Colonic mucosa (tissue), 4 donors: Measurements from ENCODE around the gene MNAT1. TPM values are rescaled to one million over a fixed set of nuclear protein-coding genes. Genes with fewer than 3 reads are reported as not detected.

Experiments
- DNase-seq: peaks from one replicate; pipeline ENCODE4 v3.0.0-alpha.2; 2020
- H3K27ac ChIP-seq: fragments of 200-600 bp; one replicate; pipeline ENCODE4 v1.8.0; 2021
- H3K27me3 ChIP-seq: fragments of 200-600 bp; one replicate; pipeline ENCODE4 v1.8.0; 2021
- H3K36me3 ChIP-seq: fragments of 200-600 bp; one replicate; pipeline ENCODE4 v1.8.0; 2021
- H3K4me1 ChIP-seq: fragments of 200-600 bp; one replicate; pipeline ENCODE4 v1.8.0; 2021; ENCODE audit warnings: mild to moderate bottlenecking
- H3K4me3 ChIP-seq: fragments of 200-600 bp; one replicate; pipeline ENCODE4 v1.8.0; 2021
- H3K9ac ChIP-seq, 2 donors: one replicate each; pipeline ENCODE4 v1.7.0; 2013; ENCODE audit warnings: control low read depth in 2 of 2, low read depth in 2 of 2, low read length in 2 of 2
- H3K9me3 ChIP-seq: fragments of 200-600 bp; one replicate; pipeline ENCODE4 v1.8.0; 2021
- intact Hi-C: fragments of 100-400 bp; cut with DNase I; formaldehyde crosslinking; loops from one replicate; pipeline ENCODE4 v1.14.1; 2022
- total RNA-seq, 2 donors: library from RNA; stranded (reverse); fragmentation: NEBNext Ultra II Directional in 1 of 2; extraction: Animal tissue kit (Norgen Biotek cat#: 25700) in 1 of 2; gene quantifications; one replicate each; pipeline ENCODE4 v1.2.1, GENCODE V29; 2021
- TF ChIP-seq, protein P1 (sequence below): fragments of 200-600 bp; IDR thresholded peaks from one replicate; pipeline ENCODE4 v1.8.0; 2022; ENCODE audit warnings: antibody characterized with exemption, mild to moderate bottlenecking
- donor health status: healthy.
- donor health status: DM: no; HTN: no; CAD: no.
- donor health status: DM: no; HTN: no; CAD: no.

The MNAT1 gene
- total RNA-seq, 2 donors from 2014 or later = 14.5 to 15.4 TPM

DNA sequence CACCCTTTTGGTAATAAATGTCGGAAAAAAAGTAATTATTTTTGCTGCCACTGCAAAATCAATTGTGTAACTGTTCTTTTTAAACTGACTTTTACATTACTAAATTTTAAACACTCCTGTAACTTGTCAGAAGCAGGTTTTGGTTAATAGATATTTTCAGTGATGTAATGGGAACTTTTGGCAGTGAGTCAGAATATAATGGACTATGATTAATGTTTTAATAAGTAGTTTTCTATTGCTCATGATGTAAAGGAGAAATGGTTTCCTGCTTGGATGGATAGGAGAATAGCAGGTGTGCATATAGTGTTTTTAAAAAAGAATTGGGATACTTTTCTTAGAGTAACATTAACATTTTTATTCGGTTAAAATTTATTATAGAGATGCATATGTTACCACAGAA lies 187.5 kb downstream of the MNAT1 start:
- Histone ChIP-seq H3K36me3 (no peaks in the 10 kb centered on the region), H3K27me3 (no peaks in the 10 kb centered on the region), H3K9ac (no peak overlapping the region), H3K4me1 (no peaks in the 10 kb centered on the region), H3K9me3 (no peaks in the 10 kb centered on the region), H3K27ac (no peak overlapping the region), H3K4me3 (no peak overlapping the region)
- intact Hi-C loops = no loop called here
- TF ChIP-seq, protein P1, sequence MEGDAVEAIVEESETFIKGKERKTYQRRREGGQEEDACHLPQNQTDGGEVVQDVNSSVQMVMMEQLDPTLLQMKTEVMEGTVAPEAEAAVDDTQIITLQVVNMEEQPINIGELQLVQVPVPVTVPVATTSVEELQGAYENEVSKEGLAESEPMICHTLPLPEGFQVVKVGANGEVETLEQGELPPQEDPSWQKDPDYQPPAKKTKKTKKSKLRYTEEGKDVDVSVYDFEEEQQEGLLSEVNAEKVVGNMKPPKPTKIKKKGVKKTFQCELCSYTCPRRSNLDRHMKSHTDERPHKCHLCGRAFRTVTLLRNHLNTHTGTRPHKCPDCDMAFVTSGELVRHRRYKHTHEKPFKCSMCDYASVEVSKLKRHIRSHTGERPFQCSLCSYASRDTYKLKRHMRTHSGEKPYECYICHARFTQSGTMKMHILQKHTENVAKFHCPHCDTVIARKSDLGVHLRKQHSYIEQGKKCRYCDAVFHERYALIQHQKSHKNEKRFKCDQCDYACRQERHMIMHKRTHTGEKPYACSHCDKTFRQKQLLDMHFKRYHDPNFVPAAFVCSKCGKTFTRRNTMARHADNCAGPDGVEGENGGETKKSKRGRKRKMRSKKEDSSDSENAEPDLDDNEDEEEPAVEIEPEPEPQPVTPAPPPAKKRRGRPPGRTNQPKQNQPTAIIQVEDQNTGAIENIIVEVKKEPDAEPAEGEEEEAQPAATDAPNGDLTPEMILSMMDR = no peak
- no peak for DNase-seq

DNA sequence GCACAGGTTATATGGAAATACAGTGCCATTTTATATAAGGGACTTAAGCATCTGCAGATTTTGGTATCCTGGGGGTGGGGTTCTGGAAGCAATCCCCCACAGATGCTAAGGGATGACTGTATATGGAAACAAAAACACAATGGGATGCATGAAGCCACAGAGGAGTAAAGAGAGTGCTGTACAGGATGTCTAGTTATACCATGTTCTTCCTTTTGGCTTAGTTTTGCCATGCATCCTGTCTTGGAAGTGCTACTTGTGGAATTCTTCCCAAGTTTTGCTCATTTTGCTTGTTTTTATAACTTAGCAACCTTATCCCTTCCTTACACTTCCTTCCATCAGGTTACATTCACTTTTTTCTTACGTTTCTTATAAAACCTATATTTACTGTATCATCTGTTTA lies 190.7 kb downstream of the MNAT1 start:
- H3K9me3 ChIP-seq = no peaks in the 10 kb centered on the region
- TF ChIP-seq, protein P1 = no peak
- H3K27ac ChIP-seq = no peak overlapping the region
- intact Hi-C loops = no loop called here
- H3K9ac ChIP-seq = no peak overlapping the region
- H3K4me1 ChIP-seq = no peaks in the 10 kb centered on the region
- no peak overlapping the region for H3K4me3 ChIP-seq
- H3K27me3 ChIP-seq = no peaks in the 10 kb centered on the region
- no peak for DNase-seq
- no peaks in the 10 kb centered on the region for H3K36me3 ChIP-seq

- H3K27me3 ChIP-seq = no peaks in the 10 kb centered on the region
- no peaks in the 10 kb centered on the region for H3K36me3 ChIP-seq
- TF ChIP-seq, protein P1 = no peak
- no peak overlapping the region for H3K4me3 ChIP-seq
- no peak overlapping the region for H3K9ac ChIP-seq
- no peak overlapping the region for H3K27ac ChIP-seq
- DNase-seq = no peak
- intact Hi-C loops = no loop called here
- no peaks in the 10 kb centered on the region for H3K9me3 ChIP-seq
- no peaks in the 10 kb centered on the region for H3K4me1 ChIP-seq
These were observed 191.4 kb downstream of the MNAT1 start for GRCh38 chr14:60926002-60926401.

DNA sequence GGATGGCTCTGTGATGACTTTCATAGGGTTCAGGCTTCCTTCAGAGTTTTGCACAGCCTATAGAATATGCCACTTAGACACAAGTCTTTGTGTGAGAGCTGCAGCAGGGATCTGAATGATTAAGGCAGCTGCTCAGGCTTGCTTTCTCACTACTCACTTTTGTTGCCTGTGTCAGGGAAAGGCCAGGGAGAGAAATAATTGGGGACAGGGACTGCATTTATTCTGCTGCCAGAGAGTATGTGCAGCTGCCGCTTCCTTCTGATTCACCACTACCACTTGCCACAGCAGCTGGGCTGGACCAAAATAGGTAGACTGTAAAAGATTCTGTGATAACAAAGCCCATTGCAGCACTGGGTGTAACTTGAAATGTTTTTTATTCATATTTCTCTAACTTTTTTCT lies 196.7 kb downstream of the MNAT1 start:
- Histone ChIP-seq H3K9me3 (no peaks in the 10 kb centered on the region), H3K9ac (no peak overlapping the region), H3K27me3 (no peaks in the 10 kb centered on the region), H3K27ac (no peak overlapping the region), H3K36me3 (no peaks in the 10 kb centered on the region), H3K4me3 (no peak overlapping the region), H3K4me1 (no peaks in the 10 kb centered on the region)
- intact Hi-C loops = no loop called here
- TF ChIP-seq, protein P1 = no peak
- no peak for DNase-seq

DNA sequence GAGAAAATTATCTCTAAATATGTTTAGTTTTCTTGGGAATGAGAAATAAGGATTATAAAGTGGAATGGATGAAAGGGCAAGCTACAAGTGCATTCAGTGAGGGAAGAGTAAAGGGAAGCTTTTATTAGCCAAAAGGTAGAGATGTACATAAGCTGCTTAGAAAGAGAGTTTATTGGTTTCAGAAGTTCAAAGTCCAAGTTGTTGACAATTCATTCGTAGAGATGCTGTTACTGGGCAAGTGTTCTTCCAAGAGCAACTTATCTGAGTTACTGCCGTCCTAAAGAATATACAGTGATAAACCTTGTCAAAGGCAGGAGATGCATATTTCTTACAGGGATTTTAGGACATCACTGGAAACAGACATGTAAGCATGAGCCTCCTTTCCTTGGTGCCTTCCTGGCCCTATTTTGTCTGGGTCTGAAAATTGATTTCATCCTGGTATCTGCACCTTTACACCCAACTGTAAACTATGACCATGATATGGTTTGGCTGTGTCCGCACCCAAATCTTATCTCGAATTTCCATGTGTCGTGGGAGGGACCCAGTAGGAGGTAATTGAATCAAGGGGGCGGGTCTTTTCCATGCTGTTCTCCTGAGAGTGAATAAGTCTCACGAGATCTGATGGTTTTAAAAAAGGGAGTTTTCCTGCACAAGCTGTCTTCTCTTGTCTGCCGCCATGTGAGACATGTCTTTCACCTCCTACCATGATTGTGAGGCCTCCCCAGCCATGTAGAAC lies 199.5 kb downstream of the MNAT1 start:
- Histone ChIP-seq H3K9ac (no peak overlapping the region), H3K9me3 (no peaks in the 10 kb centered on the region), H3K4me3 (no peak overlapping the region), H3K36me3 (no peaks in the 10 kb centered on the region), H3K27ac (no peak overlapping the region), H3K27me3 (no peaks in the 10 kb centered on the region), H3K4me1 (no peaks in the 10 kb centered on the region)
- intact Hi-C loops = no loop called here
- TF ChIP-seq, protein P1 = no peak
- peak; percentile 38 for DNase-seq
